Ovary (tissue), 3 donors: Measurements from ENCODE around the gene SDC4.

Experiments used
- CTCF ChIP-seq, 3 donors: fragments of 450-650 bp in 2 of 3; fragments of 200-600 bp in 1 of 3; IDR thresholded peaks; one replicate each; pipeline versions ENCODE4 v1.5.1 to v1.8.0; 2016 to 2022; ENCODE audit warnings: antibody characterized with exemption in 3 of 3, mild to moderate bottlenecking in 1 of 3
- POLR2A ChIP-seq: fragments of 450-650 bp; IDR thresholded peaks from one replicate; pipeline ENCODE4 v1.6.1; 2017; ENCODE audit warnings: antibody characterized with exemption, mild to moderate bottlenecking, moderate library complexity
- donor health status: DM: no; HTN: no; CAD: no.

- TF ChIP-seq CTCF (IDR thresholded peaks at IDR 0.05) (no peak), POLR2A (no peak)
Measured at GRCh38 chr20:45308117-45308778, 40.0 kb downstream of the SDC4 start, which contains the start of gene MATN4.
